Measurements from ENCODE around the gene CSNK2A1.

CSNK2A1 gene

DNA sequence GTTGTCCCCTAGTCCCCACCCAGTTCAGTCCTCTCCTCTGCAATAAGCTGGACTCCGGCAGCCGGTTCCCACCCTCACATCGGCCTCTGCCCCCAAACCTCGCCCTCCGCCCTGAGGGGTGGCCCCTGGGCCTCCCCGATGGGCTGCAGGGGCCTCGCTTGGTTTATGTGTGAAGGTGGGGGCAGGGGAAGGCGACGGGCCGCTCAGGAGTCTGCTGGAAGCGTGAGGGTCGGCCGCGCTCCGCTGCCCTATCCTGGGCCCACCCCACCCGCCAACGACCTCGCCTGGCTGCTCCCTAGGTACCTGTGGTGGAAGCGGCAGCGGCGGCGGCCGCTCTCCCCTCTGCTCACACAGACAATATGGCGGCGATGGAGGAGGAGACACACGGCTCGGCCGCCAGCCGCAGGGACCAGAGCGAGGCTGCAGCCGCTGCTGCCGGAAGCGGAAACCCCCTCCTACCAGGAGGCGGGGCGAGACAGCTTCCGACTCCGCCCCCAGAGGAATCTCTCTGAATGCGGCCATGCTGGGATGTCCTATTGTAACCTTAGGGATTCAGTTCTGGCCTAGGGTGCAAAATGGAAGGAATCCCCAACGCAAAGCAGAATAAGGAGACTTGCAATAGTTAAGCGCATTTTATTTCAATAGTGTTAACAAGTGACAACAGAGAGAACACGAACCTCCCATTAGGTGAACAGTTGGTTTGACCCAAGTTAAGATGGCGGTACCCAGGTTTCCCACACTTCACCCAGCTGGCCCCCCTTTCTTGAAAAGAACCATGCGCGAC lies at the start of gene CSNK2A1:
CSNK2A1 (minus strand) TSS at position 422 of the 784 bp plus-strand sequence. CDS start 35,239 bp downstream, outside the sequence.
- TF ChIP-seq, protein P1, sequence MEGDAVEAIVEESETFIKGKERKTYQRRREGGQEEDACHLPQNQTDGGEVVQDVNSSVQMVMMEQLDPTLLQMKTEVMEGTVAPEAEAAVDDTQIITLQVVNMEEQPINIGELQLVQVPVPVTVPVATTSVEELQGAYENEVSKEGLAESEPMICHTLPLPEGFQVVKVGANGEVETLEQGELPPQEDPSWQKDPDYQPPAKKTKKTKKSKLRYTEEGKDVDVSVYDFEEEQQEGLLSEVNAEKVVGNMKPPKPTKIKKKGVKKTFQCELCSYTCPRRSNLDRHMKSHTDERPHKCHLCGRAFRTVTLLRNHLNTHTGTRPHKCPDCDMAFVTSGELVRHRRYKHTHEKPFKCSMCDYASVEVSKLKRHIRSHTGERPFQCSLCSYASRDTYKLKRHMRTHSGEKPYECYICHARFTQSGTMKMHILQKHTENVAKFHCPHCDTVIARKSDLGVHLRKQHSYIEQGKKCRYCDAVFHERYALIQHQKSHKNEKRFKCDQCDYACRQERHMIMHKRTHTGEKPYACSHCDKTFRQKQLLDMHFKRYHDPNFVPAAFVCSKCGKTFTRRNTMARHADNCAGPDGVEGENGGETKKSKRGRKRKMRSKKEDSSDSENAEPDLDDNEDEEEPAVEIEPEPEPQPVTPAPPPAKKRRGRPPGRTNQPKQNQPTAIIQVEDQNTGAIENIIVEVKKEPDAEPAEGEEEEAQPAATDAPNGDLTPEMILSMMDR (IDR thresholded peaks at IDR 0.05; ENCODE audit: low read depth, low read length) = no peak
- peak within 1 kb of the TSS; percentile 98 for H3K4me3 ChIP-seq (ENCODE audit: low read depth, low read length)

DNA sequence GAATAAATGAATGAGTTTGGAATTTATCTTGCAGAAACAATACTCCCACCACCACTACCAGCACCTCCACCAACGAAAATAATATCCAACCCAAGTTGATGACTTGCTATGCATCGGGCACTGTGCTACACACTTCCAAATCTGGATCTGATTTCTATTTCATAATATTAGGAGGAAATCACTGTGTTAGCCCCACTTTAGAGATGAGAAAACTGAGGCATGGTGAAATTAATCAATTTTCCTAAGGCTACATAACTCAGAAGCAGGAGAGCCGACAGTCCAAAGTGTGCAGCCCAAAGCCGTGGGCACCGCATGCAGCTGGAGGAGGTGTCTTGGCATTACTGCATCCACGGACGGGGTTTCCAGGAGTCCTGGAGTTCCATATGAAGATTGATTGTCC lies 48.9 kb upstream of the CSNK2A1 start:
- no peak overlapping the region for H3K4me3 ChIP-seq (ENCODE audit: low read depth, low read length)
- TF ChIP-seq, protein P1 (IDR thresholded peaks at IDR 0.05; ENCODE audit: low read depth, low read length) = no peak

DNA sequence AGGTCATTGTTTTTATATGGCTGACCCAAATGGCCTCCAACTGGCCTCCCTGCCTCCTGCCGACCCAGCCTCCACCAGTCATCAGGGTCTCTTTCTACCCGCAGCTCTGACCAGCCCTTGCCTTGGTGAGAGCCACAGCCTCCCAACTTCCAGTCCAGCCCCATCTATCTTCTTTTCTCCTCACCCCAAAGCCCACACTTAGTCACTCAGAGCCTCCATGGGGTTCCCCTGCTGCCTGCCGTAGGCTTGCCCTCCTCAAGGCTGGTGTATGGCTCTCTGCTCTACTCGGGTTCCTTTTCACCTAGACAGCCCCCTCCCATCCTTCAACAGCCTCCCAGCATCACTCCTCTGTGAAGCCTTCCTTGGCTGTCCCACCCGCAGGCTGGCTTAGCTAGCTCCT lies 48.4 kb upstream of the CSNK2A1 start:
- no peak overlapping the region for H3K4me3 ChIP-seq (ENCODE audit: low read depth, low read length)
- TF ChIP-seq, protein P1 (IDR thresholded peaks at IDR 0.05; ENCODE audit: low read depth, low read length) = no peak

DNA sequence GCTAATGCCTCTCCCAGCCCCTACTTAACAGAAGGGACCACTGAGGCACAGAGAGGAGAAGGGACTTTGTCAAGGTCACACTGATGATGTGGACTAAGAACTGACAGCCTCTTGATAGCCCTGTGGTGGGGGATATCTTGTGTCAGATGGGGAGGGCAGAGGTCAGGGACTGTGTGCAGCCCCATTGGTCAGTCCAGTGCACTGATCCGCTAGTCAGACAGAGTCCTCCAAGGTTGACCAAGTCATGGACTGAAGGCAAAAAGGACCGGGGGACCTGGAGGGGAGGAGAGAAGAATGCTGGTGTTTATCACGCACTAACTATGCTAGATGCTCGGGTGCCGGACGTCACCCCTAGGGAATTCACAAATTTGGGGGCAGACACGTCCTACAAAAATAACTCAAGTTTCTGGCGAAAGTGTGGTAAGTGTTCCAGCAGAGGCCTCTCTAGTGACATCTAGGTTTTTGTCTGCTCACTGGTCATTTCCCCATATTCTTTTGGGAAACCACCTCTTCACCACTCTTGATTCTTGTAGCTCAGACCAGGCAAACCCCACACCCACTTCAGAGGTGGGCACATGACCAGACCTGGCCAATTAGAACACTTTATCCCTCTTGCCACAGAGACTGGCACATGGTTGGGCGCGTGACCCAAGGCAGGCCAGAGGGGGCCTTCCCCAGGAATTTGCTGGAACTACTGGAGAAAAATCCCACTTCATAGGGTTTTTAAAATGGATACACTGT lies 45.5 kb upstream of the CSNK2A1 start:
- H3K4me3 ChIP-seq (ENCODE audit: low read depth, low read length) = no peak overlapping the region
- TF ChIP-seq, protein P1 (IDR thresholded peaks at IDR 0.05; ENCODE audit: low read depth, low read length) = no peak

DNA sequence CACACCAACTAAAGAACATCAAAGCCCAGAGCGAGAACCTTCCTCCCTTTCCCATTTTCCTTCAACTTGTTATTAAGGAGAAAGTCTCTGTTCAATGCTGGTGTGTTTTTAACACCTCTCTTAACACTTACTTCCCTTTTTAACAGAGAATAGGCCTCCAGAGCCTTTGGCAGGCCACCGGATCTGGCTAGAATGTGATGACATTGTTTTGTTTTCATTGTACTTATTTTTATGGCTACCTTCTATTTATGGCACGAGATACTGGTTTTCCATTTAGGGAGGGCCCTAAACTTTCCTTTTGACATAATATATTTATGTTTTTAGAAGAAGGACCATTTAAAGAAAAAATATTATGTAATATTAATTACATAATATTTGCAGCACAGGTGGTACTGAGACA lies 44.9 kb upstream of the CSNK2A1 start:
- H3K4me3 ChIP-seq (ENCODE audit: low read depth, low read length) = no peak overlapping the region
- TF ChIP-seq, protein P1 (IDR thresholded peaks at IDR 0.05; ENCODE audit: low read depth, low read length) = no peak

DNA sequence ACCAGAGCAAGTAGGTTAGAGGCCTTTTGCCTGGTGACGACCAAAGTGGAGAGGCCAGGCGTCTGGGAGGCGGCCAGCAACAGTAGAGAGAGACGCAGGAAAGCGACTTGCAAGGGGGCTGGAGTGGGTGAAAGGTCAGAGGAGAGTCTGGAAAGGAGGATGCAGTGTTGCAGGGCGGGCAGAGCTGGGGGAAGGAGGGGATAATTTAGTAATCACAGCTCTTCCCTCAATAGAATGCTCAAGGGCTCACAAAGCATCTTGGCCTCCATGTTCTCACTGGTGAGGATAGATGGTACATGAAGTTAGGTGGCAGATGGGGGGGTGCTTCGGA lies 41.3 kb upstream of the CSNK2A1 start:
- no peak overlapping the region for H3K4me3 ChIP-seq (ENCODE audit: low read depth, low read length)
- TF ChIP-seq, protein P1 (IDR thresholded peaks at IDR 0.05; ENCODE audit: low read depth, low read length) = no peak

Data from WI38 (cell line).